ENCODE measurements around the gene NFKBIB.
"Not testable (repeated sequence)": the region's sequence is repeated elsewhere in the genome, so short reads cannot be mapped to it uniquely, and the experiment has no call there.

Gene NFKBIB

DNA sequence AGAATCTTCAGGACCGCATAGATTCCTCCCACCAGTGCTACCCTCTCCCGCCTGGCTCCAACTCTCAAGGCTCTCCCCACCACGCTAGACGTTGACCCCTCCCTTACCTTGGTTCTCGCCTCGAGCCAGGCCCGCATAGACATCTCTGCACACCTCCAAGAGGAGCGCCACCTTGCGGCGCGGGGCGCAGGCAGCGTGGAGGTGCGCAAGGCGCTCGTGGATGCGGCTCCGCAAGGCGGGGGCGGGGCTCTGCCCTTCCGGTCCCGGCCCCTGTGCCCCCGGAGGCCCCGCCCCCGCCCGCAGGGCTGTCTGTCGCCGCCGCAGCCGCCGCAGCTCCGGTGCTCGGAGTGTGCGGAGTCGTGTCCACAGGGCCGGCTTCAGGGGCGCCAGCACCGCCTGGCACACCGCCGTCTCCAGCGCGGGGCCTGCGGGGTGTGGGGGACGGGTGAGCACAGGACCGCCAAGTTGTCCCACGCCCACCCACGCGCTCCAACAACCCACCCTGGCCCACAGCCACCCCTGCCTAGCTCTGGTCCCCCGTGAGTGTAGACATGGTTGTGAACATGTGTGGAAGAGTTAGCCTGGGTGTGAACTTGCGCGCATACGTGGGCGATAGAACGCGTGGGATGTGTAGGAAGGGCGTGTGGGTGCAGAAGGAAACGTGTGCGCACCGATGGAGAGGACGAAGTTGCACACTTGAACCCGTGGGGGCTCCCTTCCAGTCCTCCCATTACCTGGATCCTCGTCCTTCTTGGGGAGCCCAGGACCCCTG, 29.7 kb upstream of the NFKBIB start:
- no peak for DNase-seq (ENCODE audit: extremely low read depth, low read depth)
- TF ChIP-seq, protein P1, sequence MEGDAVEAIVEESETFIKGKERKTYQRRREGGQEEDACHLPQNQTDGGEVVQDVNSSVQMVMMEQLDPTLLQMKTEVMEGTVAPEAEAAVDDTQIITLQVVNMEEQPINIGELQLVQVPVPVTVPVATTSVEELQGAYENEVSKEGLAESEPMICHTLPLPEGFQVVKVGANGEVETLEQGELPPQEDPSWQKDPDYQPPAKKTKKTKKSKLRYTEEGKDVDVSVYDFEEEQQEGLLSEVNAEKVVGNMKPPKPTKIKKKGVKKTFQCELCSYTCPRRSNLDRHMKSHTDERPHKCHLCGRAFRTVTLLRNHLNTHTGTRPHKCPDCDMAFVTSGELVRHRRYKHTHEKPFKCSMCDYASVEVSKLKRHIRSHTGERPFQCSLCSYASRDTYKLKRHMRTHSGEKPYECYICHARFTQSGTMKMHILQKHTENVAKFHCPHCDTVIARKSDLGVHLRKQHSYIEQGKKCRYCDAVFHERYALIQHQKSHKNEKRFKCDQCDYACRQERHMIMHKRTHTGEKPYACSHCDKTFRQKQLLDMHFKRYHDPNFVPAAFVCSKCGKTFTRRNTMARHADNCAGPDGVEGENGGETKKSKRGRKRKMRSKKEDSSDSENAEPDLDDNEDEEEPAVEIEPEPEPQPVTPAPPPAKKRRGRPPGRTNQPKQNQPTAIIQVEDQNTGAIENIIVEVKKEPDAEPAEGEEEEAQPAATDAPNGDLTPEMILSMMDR (IDR thresholded peaks at IDR 0.05; ENCODE audit: low read depth, low read length): peak; percentile 75

DNA sequence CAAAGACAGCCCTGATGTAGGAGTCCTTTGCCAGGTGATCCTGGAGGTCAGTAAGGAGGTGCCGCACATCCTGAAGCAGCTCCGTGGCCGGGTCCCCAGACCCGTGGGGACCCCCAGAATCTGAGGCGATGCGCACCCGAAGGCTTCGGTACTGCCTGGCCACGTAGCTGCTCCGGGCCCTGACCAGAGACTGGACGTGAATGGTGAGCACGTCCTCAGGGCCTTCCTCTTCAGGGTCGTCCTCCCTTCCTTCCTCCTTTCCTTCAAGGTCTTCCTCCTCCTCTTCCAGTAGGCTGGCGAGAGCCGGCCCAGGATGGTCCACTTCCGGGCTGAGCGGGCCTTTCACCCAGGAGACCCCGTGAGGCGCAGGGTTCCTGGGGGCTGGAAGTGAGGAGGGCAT, 29.2 kb upstream of the NFKBIB start:
- no peak for DNase-seq (ENCODE audit: extremely low read depth, low read depth)
- TF ChIP-seq, protein P1 (IDR thresholded peaks at IDR 0.05; ENCODE audit: low read depth, low read length): no peak

DNA sequence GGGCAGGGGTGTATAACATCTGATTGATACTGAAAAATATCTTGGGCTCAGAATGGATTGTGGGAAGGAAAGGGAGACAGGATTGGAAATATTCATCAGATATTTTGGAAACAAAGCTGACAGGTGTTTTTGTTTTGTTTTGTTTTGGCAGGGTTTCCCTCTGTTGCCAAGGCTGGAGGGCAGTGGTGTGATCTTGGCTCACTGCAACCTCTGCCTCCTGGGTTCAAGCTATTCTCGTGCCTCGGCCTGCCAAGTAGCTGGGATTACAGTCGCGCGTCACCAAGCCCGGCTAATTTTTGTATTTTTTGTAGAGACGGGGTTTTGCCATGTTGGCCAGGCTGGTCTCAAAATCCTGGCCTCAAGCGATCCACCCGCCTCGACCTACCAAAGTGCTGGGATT, 26.4 kb upstream of the NFKBIB start:
- not testable (repeated sequence) for DNase-seq (ENCODE audit: extremely low read depth, low read depth)

DNA sequence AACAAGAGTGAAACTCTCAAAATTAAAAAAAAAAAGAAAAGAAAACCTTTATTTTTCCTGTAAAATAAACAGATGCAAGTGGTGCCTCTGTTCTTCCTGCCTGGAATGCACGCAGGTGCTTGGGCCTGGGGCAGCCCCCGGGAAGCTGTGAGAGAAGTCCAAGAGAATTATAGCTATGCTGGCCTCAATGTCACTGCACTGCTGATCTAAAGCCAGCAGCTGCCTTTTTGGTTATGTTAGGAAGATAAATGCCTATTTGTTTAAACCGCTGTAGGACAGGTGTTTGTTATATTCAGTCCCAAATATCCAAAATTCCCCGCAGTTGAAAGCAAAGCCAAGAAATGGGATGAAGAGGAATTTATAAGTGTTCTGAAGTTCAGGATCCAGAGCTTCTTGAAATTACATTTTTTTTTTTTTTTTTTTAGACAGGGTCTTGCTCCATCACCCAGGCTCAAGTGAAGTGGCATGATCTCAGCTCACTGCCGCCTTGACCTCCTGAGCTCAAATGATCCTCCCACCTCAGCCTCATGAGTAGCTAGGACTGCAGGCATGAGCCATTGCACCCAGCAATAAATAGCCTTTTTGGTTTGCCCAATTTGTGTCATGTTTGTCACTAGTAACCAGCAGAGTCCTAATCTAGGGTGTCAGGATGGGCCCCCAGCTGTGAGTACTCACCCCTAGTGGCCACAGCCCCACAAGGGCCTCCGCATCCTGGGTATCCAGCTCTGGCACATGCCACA, 23.9 kb upstream of the NFKBIB start:
- TF ChIP-seq, protein P1 (IDR thresholded peaks at IDR 0.05; ENCODE audit: low read depth, low read length): no peak
- no peak for DNase-seq (ENCODE audit: extremely low read depth, low read depth)

DNA sequence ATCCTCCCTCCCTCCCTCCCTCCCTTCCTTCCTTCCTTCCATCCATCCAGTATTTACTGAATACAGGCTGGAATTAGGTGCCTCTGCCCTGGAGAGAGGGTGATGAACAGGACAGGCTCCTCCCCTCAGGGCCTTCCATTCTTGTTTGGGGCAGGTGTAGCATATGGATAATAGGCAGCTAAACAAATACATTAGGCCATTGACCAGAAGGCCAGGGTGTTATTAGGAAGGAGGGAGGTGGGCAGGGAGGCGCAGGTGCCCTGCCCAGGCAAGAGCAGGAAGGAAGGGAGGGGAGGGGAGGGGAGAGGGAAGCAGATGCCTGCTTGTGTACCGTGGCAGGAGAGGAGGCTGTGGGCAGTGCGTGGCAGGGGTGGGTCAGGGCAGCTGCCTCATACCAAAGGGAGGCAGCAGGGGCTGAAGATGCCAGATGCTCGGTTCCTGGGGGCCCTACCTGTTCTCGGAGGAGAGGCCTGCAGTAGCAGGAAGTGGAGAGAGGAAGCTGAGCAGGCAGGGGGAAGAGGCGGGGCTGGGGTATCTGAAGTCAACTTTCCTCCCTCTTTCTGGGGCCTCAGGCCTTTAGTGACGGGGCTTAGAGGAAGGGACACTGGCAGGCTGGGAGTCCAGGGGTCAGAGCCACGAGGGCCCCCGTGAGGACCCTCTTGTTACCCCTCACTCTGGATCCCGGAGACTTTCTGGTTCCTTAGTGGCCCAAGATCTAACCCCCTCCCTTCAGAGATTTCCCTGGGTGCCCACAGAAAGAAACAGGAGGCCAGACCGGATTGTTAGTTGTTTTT, 21.8 kb upstream of the NFKBIB start, which contains the start of gene RINL:
Gene RINL, minus strand, starts transcription at position 495 of the 794 bp plus-strand sequence. CDS start 1,533 bp downstream, outside the sequence.
- TF ChIP-seq, protein P1 (IDR thresholded peaks at IDR 0.05; ENCODE audit: low read depth, low read length): no peak
- no peak for DNase-seq (ENCODE audit: extremely low read depth, low read depth)

DNA sequence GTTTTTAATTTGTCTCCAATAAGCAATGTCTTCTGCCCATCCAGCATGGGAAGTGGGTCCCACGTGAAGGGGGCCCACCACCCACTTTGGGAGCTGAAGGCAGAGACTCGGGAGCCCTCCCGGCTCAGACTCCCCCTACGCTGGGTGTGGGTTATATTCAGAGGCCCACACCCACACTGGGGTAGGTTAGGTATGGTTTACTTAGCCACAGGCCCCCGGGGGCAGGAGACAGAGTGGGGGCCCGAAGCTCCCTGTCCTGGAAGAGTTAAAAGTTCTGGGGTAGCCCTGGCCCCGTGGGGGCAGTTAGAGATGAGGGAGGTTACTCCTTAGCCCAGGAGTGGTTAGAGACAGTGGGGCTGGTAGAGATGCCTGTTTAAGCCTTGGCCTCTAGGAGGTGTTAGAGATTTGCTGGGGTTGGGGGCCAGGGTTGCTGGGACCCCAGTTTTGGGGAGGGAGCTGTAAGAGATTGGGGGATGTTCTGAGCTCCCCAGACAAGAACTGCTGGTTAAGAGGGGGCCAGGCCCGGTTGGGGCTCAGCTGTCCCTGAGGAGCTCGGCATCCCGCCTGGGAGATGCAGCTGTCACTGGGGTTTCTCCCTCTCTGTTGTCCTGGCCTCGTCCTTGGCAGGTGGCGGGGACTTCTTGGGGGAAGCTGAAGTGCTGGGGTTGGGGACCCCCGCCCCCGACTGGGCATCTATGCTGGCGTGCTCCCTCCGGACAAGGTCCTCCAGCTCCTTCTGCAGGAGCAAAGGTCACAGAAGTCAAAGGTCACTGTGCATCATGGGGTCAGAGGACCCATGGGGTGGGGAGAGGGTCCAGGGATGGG, 21.0 kb upstream of the NFKBIB start:
- TF ChIP-seq, protein P1 (IDR thresholded peaks at IDR 0.05; ENCODE audit: low read depth, low read length): no peak
- DNase-seq (ENCODE audit: extremely low read depth, low read depth): no peak

DNA sequence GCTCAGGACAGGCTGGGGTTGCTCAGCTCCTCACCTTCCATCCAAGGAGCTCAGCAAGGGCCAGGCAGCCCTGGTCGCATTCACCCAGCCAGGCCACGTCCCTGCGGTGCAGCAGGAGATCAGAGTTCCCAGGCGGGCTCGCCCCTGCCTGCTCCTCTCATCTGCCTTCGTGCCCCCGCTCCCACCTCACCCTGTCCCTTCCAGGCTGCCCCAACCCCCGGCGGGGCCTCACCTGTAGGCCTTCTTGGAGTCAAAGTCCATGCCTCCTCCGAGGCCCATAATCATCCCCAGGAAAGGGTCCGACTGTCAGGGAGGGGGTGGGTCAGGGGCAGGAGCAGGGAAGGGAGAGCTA, 20.4 kb upstream of the NFKBIB start:
- DNase-seq (ENCODE audit: extremely low read depth, low read depth): no peak
- TF ChIP-seq, protein P1 (IDR thresholded peaks at IDR 0.05; ENCODE audit: low read depth, low read length): no peak
